ENCODE results near the gene SOX1. TPM values are rescaled to one million over a fixed set of nuclear protein-coding genes. Genes with fewer than 3 reads are reported as not detected.

The SOX1 gene
- total RNA-seq (not detected), polyA plus RNA-seq (0.02 TPM)
- long read RNA-seq, donor 1 = 0 reads
- long read RNA-seq, donor 2 = 0 reads
- long read RNA-seq, donor 3 = 0 reads
- long read RNA-seq, donor 4 = 0 reads
- long read RNA-seq, donor 5 = 0 reads
- long read RNA-seq, donor 6 = 0 reads
- long read RNA-seq, donor 7 = 0 reads
- long read RNA-seq, donor 8 = 0 reads
- long read RNA-seq, donor 9 = 0 reads
- long read RNA-seq, donor 10 = 0 reads

- WGBS = 6% methylated on average over 66 of the region's 66 CpGs
- peaks cover 90 to 93% of the 10 kb centered on the region in 2 donors for H3K27me3 ChIP-seq (ENCODE audit: control insufficient read depth in 2 of 2, insufficient read depth in 1 of 2, low read length in 1 of 2)
- H3K4me3 ChIP-seq (ENCODE audit: low read length in 2 of 2) = peak within 1 kb of the TSS; percentile 22 to 40
- H3K4me1 ChIP-seq (ENCODE audit: control insufficient read depth in 2 of 2, insufficient read depth in 2 of 2, low read length in 2 of 2) = no peaks in the 10 kb centered on the region
- no peaks in the 10 kb centered on the region for H3K36me3 ChIP-seq (ENCODE audit: control insufficient read depth in 2 of 2, insufficient read depth in 2 of 2, low read length in 1 of 2)
- DNase-seq (ENCODE audit: low read depth in 6 of 9, low spot score in 9 of 9) = no peak
- H3K27ac ChIP-seq (ENCODE audit: low read depth in 1 of 2, low read length in 1 of 2) = no peak within 1 kb of the TSS
- H3K9me3 ChIP-seq (ENCODE audit: control insufficient read depth in 2 of 2, insufficient read depth in 1 of 2, low read length in 1 of 2) = peaks cover 4 to 9% of the 10 kb centered on the region in 2 donors
Observed at GRCh38 chr13:112067116-112067741, at the start of gene SOX1. TSS of gene SOX1 (plus strand) at chr13:112067149. CDS start at chr13:112067659, 510 bp downstream.

- WGBS = 94% methylated on average over 11 of the region's 11 CpGs
- no peaks in the 10 kb centered on the region for H3K9me3 ChIP-seq (ENCODE audit: control insufficient read depth in 2 of 2, insufficient read depth in 1 of 2, low read length in 1 of 2)
- DNase-seq (ENCODE audit: low read depth in 6 of 9, low spot score in 9 of 9) = no peak
- no peaks in the 10 kb centered on the region for H3K27me3 ChIP-seq (ENCODE audit: control insufficient read depth in 2 of 2, insufficient read depth in 1 of 2, low read length in 1 of 2)
- no peak overlapping the region for H3K4me3 ChIP-seq (ENCODE audit: low read length in 2 of 2)
- H3K4me1 ChIP-seq (ENCODE audit: control insufficient read depth in 2 of 2, insufficient read depth in 2 of 2, low read length in 2 of 2) = no peaks in the 10 kb centered on the region
- no peaks in the 10 kb centered on the region for H3K36me3 ChIP-seq (ENCODE audit: control insufficient read depth in 2 of 2, insufficient read depth in 2 of 2, low read length in 1 of 2)
- no peak overlapping the region for H3K27ac ChIP-seq (ENCODE audit: low read depth in 1 of 2, low read length in 1 of 2)
Observed at GRCh38 chr13:112024577-112024976, 42.4 kb upstream of the SOX1 start.

GRCh38 chr13:112027250-112027649, 39.7 kb upstream of the SOX1 start:
- H3K4me1 ChIP-seq (ENCODE audit: control insufficient read depth in 2 of 2, insufficient read depth in 2 of 2, low read length in 2 of 2) = no peaks in the 10 kb centered on the region
- no peaks in the 10 kb centered on the region for H3K27me3 ChIP-seq (ENCODE audit: control insufficient read depth in 2 of 2, insufficient read depth in 1 of 2, low read length in 1 of 2)
- no peaks in the 10 kb centered on the region for H3K9me3 ChIP-seq (ENCODE audit: control insufficient read depth in 2 of 2, insufficient read depth in 1 of 2, low read length in 1 of 2)
- no peak for DNase-seq (ENCODE audit: low read depth in 6 of 9, low spot score in 9 of 9)
- no peak overlapping the region for H3K27ac ChIP-seq (ENCODE audit: low read depth in 1 of 2, low read length in 1 of 2)
- WGBS = 83% methylated on average over 11 of the region's 11 CpGs
- H3K4me3 ChIP-seq (ENCODE audit: low read length in 2 of 2) = no peak overlapping the region
- no peaks in the 10 kb centered on the region for H3K36me3 ChIP-seq (ENCODE audit: control insufficient read depth in 2 of 2, insufficient read depth in 2 of 2, low read length in 1 of 2)

- Histone ChIP-seq H3K27me3 (ENCODE audit: control insufficient read depth in 2 of 2, insufficient read depth in 1 of 2, low read length in 1 of 2) (no peaks in the 10 kb centered on the region), H3K4me1 (ENCODE audit: control insufficient read depth in 2 of 2, insufficient read depth in 2 of 2, low read length in 2 of 2) (no peaks in the 10 kb centered on the region), H3K9me3 (ENCODE audit: control insufficient read depth in 2 of 2, insufficient read depth in 1 of 2, low read length in 1 of 2) (no peaks in the 10 kb centered on the region), H3K36me3 (ENCODE audit: control insufficient read depth in 2 of 2, insufficient read depth in 2 of 2, low read length in 1 of 2) (no peaks in the 10 kb centered on the region), H3K4me3 (ENCODE audit: low read length in 2 of 2) (no peak overlapping the region), H3K27ac (ENCODE audit: low read depth in 1 of 2, low read length in 1 of 2) (no peak overlapping the region)
- DNase-seq (ENCODE audit: low read depth in 6 of 9, low spot score in 9 of 9) = no peak
- 85% methylated on average over 14 of the region's 14 CpGs for WGBS
Observed at GRCh38 chr13:112028481-112028880, 38.5 kb upstream of the SOX1 start.

- no peak overlapping the region for H3K27ac ChIP-seq (ENCODE audit: low read depth in 1 of 2, low read length in 1 of 2)
- DNase-seq (ENCODE audit: low read depth in 6 of 9, low spot score in 9 of 9) = no peak
- H3K9me3 ChIP-seq (ENCODE audit: control insufficient read depth in 2 of 2, insufficient read depth in 1 of 2, low read length in 1 of 2) = no peaks in the 10 kb centered on the region
- H3K4me3 ChIP-seq (ENCODE audit: low read length in 2 of 2) = no peak overlapping the region
- H3K4me1 ChIP-seq (ENCODE audit: control insufficient read depth in 2 of 2, insufficient read depth in 2 of 2, low read length in 2 of 2) = no peaks in the 10 kb centered on the region
- WGBS = 96% methylated on average over 11 of the region's 11 CpGs
- no peaks in the 10 kb centered on the region for H3K36me3 ChIP-seq (ENCODE audit: control insufficient read depth in 2 of 2, insufficient read depth in 2 of 2, low read length in 1 of 2)
- H3K27me3 ChIP-seq (ENCODE audit: control insufficient read depth in 2 of 2, insufficient read depth in 1 of 2, low read length in 1 of 2) = no peaks in the 10 kb centered on the region
Observed at GRCh38 chr13:112029143-112029542, 37.8 kb upstream of the SOX1 start.

GRCh38 chr13:112032186-112032993, 34.6 kb upstream of the SOX1 start:
- WGBS = 83% methylated on average over 18 of the region's 18 CpGs
- no peaks in the 10 kb centered on the region for H3K4me1 ChIP-seq (ENCODE audit: control insufficient read depth in 2 of 2, insufficient read depth in 2 of 2, low read length in 2 of 2)
- no peak overlapping the region for H3K27ac ChIP-seq (ENCODE audit: low read depth in 1 of 2, low read length in 1 of 2)
- no peaks in the 10 kb centered on the region for H3K36me3 ChIP-seq (ENCODE audit: control insufficient read depth in 2 of 2, insufficient read depth in 2 of 2, low read length in 1 of 2)
- H3K27me3 ChIP-seq (ENCODE audit: control insufficient read depth in 2 of 2, insufficient read depth in 1 of 2, low read length in 1 of 2) = no peaks in the 10 kb centered on the region
- H3K4me3 ChIP-seq (ENCODE audit: low read length in 2 of 2) = no peak overlapping the region
- no peaks in the 10 kb centered on the region for H3K9me3 ChIP-seq (ENCODE audit: control insufficient read depth in 2 of 2, insufficient read depth in 1 of 2, low read length in 1 of 2)
- no peak for DNase-seq (ENCODE audit: low read depth in 6 of 9, low spot score in 9 of 9)

- Histone ChIP-seq H3K9me3 (ENCODE audit: control insufficient read depth in 2 of 2, insufficient read depth in 1 of 2, low read length in 1 of 2) (no peaks in the 10 kb centered on the region), H3K4me1 (ENCODE audit: control insufficient read depth in 2 of 2, insufficient read depth in 2 of 2, low read length in 2 of 2) (no peaks in the 10 kb centered on the region), H3K36me3 (ENCODE audit: control insufficient read depth in 2 of 2, insufficient read depth in 2 of 2, low read length in 1 of 2) (no peaks in the 10 kb centered on the region), H3K4me3 (ENCODE audit: low read length in 2 of 2) (no peak overlapping the region), H3K27ac (ENCODE audit: low read depth in 1 of 2, low read length in 1 of 2) (no peak overlapping the region), H3K27me3 (ENCODE audit: control insufficient read depth in 2 of 2, insufficient read depth in 1 of 2, low read length in 1 of 2) (no peaks in the 10 kb centered on the region)
- 87% methylated on average over 12 of the region's 12 CpGs for WGBS
- no peak for DNase-seq (ENCODE audit: low read depth in 6 of 9, low spot score in 9 of 9)
Observed at GRCh38 chr13:112034231-112034630, 32.7 kb upstream of the SOX1 start.

- no peak overlapping the region for H3K27ac ChIP-seq (ENCODE audit: low read depth in 1 of 2, low read length in 1 of 2)
- H3K4me3 ChIP-seq (ENCODE audit: low read length in 2 of 2) = no peak overlapping the region
- H3K9me3 ChIP-seq (ENCODE audit: control insufficient read depth in 2 of 2, insufficient read depth in 1 of 2, low read length in 1 of 2) = no peaks in the 10 kb centered on the region
- H3K4me1 ChIP-seq (ENCODE audit: control insufficient read depth in 2 of 2, insufficient read depth in 2 of 2, low read length in 2 of 2) = no peaks in the 10 kb centered on the region
- H3K27me3 ChIP-seq (ENCODE audit: control insufficient read depth in 2 of 2, insufficient read depth in 1 of 2, low read length in 1 of 2) = no peaks in the 10 kb centered on the region
- no peaks in the 10 kb centered on the region for H3K36me3 ChIP-seq (ENCODE audit: control insufficient read depth in 2 of 2, insufficient read depth in 2 of 2, low read length in 1 of 2)
- 66% methylated on average over 6 of the region's 6 CpGs for WGBS
- DNase-seq (ENCODE audit: low read depth in 6 of 9, low spot score in 9 of 9) = no peak
Observed at GRCh38 chr13:112034846-112035245, 32.1 kb upstream of the SOX1 start.

GRCh38 chr13:112042496-112042895, 24.5 kb upstream of the SOX1 start:
- Histone ChIP-seq H3K27ac (ENCODE audit: low read depth in 1 of 2, low read length in 1 of 2) (no peak overlapping the region), H3K36me3 (ENCODE audit: control insufficient read depth in 2 of 2, insufficient read depth in 2 of 2, low read length in 1 of 2) (no peaks in the 10 kb centered on the region), H3K4me1 (ENCODE audit: control insufficient read depth in 2 of 2, insufficient read depth in 2 of 2, low read length in 2 of 2) (no peaks in the 10 kb centered on the region), H3K27me3 (ENCODE audit: control insufficient read depth in 2 of 2, insufficient read depth in 1 of 2, low read length in 1 of 2) (peaks cover 0 to 2% of the 10 kb centered on the region in 2 donors), H3K4me3 (ENCODE audit: low read length in 2 of 2) (no peak overlapping the region), H3K9me3 (ENCODE audit: control insufficient read depth in 2 of 2, insufficient read depth in 1 of 2, low read length in 1 of 2) (no peaks in the 10 kb centered on the region)
- 83% methylated on average over 4 of the region's 4 CpGs for whole genome bisulfite sequencing
- DNase-seq (ENCODE audit: low read depth in 6 of 9, low spot score in 9 of 9) = no peak
